HT-29 (cell line): Measurements from ENCODE around the gene OR6C74. TPM values are rescaled to one million over a fixed set of nuclear protein-coding genes. Genes with fewer than 3 reads are reported as not detected.

Experiments used
- DNase-seq: peaks from one replicate; pipeline ENCODE4 v3.0.0-alpha.2; 2015; ENCODE audit warnings: low spot score
- total RNA-seq: library from RNA; depleted of rRNA; stranded (reverse); fragments of >200 nt; shearing (Covaris generic); gene quantifications from 2 replicates; pipeline ENCODE4 v1.2.3, GENCODE V29; 2014; rRNA removed

OR6C74 gene
- not detected in 2 replicates for total RNA-seq

DNA sequence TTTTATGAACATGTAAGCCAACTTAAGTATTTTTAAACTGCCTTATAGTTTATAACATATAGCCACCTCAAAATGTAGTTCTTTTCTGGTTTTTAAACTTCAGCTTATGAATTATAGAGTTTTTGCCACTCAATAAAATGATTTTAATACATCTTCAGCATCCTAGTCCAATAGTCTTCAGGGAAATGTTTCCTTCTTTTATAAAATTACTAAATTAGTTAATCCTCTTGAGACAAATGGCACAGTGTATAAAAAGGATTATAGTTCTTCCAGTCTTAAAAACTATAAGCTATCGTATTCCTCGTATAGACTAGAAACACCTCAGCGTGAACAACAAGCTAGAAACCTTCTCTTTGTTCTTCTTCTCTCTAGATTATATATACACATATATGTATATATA lies at the start of gene OR6C74:
Gene OR6C74 (plus strand): TSS at position 301 of the 400 bp plus-strand sequence. CDS start 2,679 bp downstream, outside the sequence.
- no peak for DNase-seq

DNA sequence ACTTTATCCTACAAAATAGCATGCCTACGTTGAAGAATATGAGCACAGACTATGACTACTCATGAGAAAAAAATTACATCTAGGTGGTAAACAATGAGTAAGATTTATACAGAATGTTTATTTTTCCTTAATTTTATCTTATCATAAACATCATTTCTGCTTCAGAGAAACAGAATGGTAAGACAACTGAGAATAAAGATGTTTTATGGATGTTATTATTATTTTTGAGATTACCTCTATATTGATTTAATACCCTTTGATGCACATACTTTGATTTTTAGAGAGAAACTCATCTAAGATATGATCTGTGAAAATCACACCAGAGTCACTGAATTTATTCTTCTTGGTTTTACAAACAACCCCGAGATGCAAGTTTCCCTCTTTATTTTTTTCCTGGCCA lies 23.7 kb upstream of the OR6C74 start, which contains the start of gene OR10A7:
Gene OR10A7 (plus strand): TSS at position 301 of the 400 bp plus-strand sequence. CDS start 0 bp downstream, at position 301.
- no peak for DNase-seq

DNA sequence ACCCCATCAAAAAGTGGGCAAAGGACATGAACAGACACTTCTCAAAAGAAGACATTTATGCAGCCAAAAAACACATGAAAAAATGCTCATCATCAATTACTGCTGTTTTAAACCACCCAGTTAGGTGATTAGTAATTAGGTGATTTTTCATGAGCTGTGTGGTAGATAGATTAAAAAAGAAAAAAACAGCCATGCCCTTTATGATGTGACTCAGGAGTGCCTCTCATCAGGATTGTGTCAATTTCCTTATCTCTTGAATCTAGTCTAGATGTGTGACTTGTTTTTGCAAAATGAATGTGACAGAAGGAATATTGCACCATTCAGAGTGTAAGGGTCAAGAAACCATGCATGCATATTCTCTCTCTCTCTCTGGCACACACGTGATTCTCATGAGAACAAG lies 17.9 kb upstream of the OR6C74 start:
- no peak for DNase-seq

DNA sequence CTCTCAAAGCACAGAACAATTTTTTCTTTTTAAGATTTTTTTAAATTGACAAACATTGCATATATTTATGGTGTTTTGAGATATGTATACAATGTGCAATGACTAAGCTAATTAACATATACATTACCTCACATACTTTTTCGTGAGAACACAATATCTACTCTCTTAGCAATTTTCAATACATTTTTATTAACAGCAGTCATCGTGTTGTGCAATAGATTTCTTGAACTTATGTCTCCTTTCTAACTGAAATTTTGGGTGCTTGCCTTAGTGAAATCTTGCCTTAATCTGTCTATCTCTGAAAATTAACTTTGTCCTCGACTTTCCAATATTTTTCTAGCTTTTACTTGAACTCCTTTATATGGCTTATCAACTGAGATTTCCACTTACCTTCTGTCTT lies 16.8 kb upstream of the OR6C74 start:
- DNase-seq: no peak

DNA sequence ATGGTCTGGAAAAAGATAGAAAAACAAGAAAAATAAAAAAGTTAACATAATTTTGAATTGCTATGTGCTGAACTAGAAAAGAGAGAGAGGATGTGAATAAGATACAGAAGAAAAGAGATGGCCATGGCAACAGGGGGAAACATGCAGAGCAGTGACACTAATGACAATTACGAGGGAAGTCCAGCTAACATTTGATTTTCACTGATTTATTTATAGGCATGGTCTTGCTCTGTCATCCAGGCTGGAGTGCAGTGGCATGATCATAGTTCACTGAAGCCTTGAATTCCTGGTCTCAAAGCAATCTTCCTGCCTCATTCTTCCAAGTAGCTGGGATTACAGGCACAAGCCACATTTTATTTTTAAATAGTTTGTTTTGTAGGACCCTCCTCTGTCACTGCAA lies 1.8 kb downstream of the OR6C74 start:
- no peak for DNase-seq

DNA sequence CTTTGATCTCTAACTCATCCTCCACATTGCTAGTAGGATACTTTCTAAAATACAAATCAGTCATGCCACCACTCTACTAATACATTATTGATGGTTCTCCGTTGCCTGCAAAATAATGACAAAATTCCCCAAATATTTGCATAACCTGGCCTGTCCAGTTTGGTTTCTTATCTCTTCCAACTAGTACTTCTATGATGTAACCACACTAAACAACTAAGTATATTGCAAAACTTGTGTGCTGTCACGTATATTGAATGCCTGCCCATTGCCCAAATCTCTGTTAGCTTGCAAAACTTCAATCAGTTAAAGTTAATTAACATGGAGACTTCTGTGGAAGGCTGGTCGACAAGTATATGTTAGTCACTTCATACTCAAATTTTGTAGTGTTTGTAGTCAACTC lies 6.5 kb downstream of the OR6C74 start:
- DNase-seq: no peak

DNA sequence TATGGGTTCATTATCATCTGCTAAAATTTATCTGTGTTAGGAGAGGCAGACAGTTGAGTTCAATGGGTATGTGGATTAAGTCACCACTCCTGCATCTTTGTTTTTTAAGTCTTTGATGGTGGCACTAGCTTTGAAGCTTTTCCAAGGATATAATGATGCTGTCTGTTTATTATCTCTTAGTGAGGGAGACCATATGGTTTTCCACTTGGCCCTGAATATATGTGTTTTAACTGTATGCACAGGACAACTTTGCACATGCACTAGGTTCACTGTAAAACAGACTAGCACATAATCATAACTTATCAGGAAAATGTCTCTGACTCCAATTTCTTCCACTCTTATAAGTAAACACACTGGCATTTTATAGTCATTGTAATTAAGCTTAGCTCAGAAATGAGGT lies 8.9 kb downstream of the OR6C74 start:
- no peak for DNase-seq

DNA sequence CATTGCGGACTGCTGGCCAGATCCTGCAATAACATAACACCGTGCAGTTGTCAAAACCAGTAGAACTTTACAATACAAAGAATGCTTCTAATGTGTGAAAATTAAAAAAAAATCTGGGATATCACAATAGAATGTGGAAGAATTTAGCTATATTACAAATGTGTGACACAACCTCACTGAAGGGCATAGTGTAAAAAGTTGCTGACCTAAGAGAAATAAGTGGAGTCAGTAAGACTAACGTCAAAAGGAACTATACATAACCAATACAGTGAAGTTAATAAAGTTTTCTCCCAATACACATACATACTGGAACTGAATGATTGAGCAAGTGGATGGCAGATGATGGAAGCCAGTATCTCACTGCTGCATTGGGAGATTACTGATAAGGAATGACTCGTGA lies 12.4 kb downstream of the OR6C74 start:
- no peak for DNase-seq

DNA sequence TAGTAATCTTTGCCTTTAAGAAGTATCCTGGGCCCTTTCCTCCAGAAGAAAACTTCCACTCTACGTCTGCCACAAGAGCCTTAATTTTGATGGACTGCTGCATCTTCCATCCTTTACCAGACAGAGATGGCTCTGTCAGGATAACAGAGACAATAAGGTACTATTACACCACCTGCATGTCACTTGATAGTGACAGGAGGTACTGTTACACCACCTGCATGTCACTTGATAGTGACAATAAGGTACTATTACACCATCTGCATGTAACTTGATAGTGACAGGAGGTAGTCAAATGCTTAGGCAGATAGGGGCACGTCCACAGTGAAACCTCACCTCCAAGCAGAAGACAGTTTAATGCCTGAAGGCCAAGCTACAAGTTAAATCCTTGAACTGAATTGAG lies 13.9 kb downstream of the OR6C74 start:
- DNase-seq: no peak

DNA sequence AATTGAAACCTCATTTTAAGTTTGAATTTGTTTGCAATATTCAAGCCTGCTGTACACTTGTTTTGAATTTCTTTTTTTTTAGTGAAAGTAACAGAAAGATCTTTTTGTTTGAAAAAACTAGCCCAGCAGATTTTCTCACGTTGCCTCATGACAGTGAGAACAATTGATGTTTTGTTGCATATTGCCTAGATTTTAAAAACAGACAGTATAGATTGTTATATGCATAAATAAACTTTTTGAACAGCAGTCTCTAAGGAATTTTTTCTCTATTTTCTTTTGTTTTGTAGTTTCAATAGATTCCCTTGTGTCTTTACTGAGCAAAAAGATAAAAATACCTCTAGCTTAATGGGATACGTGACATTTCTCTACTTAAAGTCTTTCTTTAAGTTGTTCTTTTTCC lies 36.6 kb downstream of the OR6C74 start:
- no peak for DNase-seq

DNA sequence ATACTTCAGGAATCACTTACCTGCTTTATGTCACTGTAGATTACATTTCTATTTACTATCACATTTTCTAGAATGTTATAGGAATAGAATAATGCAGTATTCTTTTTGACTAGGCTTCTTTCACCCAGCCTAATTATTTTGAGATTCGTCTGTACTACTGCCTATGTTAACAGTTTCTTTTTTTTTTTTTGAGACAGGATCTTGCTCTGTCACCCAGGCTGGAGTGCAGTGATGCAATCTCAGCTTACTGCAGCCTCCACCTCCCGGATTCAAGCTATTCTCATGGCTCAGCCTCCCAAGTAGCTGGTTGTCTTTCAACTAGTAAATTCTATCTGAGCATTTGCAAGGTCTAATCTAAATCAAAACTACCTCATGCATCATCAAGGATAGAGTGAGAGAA lies 45.6 kb downstream of the OR6C74 start:
- no peak for DNase-seq

Other genes with a start within 250 kb of the OR6C74 start
- not detected in 2 replicates for gene NEUROD4, start 224.6 kb upstream of the OR6C74 start, total RNA-seq
- not detected in 2 replicates for gene OR9K2, start 118.2 kb upstream of the OR6C74 start, total RNA-seq
- gene OR10A7, start 23.6 kb upstream of the OR6C74 start, total RNA-seq: not detected in 2 replicates
- gene OR6C6, start 52.0 kb downstream of the OR6C74 start, total RNA-seq: not detected in 2 replicates
- gene OR6C1, start 69.7 kb downstream of the OR6C74 start, total RNA-seq: not detected in 2 replicates
- gene OR6C3, start 86.1 kb downstream of the OR6C74 start, total RNA-seq: not detected in 2 replicates
- gene OR6C75, start 118.4 kb downstream of the OR6C74 start, total RNA-seq: not detected in 2 replicates
- not detected in 2 replicates for gene OR6C65, start 155.9 kb downstream of the OR6C74 start, total RNA-seq
- gene OR6C76, start 181.6 kb downstream of the OR6C74 start, total RNA-seq: not detected in 2 replicates
- not detected in 2 replicates for gene OR6C2, start 199.5 kb downstream of the OR6C74 start, total RNA-seq
- gene OR6C70, start 225.5 kb downstream of the OR6C74 start, total RNA-seq: not detected in 2 replicates
- not detected in 2 replicates for gene OR6C68, start 247.8 kb downstream of the OR6C74 start, total RNA-seq